Brain microvascular endothelial cell (primary cell): ENCODE results near the gene POLR3C.

Source experiments
- DNase-seq: peaks from one replicate; pipeline ENCODE4 v3.0.0-alpha.2; 2020
- H3K27ac ChIP-seq: fragments of 250-450 bp; sonication (Bioruptor Pico); 2 replicates; pipeline ENCODE4 v1.5.1; 2020; ENCODE audit warnings: mild to moderate bottlenecking, moderate library complexity
- H3K27me3 ChIP-seq: fragments of 250-450 bp; sonication (Bioruptor Pico); replicated peaks from 2 replicates; pipeline ENCODE4 v1.5.1; 2020; ENCODE audit warnings: mild to moderate bottlenecking
- H3K36me3 ChIP-seq: fragments of 250-450 bp; sonication (Bioruptor Pico); replicated peaks from 2 replicates; pipeline ENCODE4 v1.5.1; 2020; ENCODE audit warnings: mild to moderate bottlenecking
- H3K4me3 ChIP-seq: 2 replicates; pipeline ENCODE4 v1.5.1; 2011; ENCODE audit warnings: low read depth, mild to moderate bottlenecking, control low read depth, low read length, moderate library complexity
- CTCF ChIP-seq: IDR thresholded peaks from 2 replicates; pipeline ENCODE4 v1.5.1; 2011; ENCODE audit warnings: low read depth, mild to moderate bottlenecking, moderate library complexity, low read length, control low read depth, inconsistent platforms; ENCODE audit errors: missing control alignments
- in situ Hi-C: cut with HindIII; loops from 2 replicates; pipeline ENCODE4 v1.10.0; 2017; ENCODE audit warnings: low sequenced_read_pairs, low pct_ligation_motif_present

POLR3C gene

DNA sequence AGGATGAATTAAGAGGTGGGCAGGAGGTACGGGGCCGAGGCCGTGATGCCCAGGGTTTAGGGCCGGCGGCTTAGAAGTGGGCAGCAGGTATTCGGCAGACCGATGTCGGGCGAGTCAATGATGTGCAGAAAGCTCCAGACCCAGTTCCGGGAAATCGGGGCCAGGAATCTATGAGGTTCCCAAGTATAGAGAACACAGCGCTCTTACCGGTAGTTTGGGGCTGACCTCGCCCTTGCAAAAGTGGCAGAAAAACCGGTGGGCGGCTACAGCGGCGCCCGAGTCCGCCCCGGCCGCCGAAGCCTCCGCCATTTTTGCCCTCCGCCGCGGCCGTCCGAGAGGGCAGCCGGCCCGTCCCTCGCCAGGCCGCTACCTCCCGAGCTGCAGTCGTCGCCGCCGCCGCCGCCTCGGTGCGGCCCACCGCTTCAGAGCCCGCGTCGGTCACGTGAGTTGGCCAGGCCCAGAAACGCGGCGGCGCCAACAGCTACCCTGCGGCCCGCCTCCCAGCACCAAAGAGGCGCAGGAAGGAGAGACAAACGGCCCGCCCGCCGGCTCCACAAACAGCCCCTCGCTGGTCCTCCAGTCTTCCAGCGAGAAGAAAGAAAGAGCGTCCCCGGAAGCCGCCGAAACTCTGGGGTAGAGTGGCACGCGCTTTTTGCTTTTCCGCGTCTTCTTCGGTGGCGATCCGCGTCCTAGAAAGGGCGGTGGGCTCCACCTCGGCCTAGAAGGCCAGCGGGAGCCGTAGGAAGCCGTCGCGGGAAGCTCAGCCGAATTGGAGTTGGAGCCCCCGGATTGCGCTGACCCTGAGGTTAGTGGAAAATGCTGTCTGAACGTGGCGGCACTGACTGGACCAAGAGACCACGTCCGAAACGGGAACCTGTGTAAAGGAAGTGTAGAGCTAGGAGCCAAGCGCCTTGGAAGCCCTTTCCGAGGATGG, at the start of gene POLR3C, which contains the start of gene RNF115:
Gene POLR3C, plus strand, starts transcription at position 636 of the 934 bp plus-strand sequence. CDS start 1,577 bp downstream, outside the sequence.
Gene RNF115, minus strand, starts transcription at position 531 of the 934 bp plus-strand sequence. Its CDS starts 222 bp downstream, at position 309.
- in situ Hi-C loops: no loop called here
- DNase-seq: peak; percentile 82
- TF ChIP-seq CTCF: no peak
- H3K27ac ChIP-seq: peak within 1 kb of the TSS; percentile 84
- H3K27me3 ChIP-seq: no peaks in the 10 kb centered on the region
- peaks cover 24% of the 10 kb centered on the region for H3K36me3 ChIP-seq
- peak within 1 kb of the TSS; percentile 93 for H3K4me3 ChIP-seq

DNA sequence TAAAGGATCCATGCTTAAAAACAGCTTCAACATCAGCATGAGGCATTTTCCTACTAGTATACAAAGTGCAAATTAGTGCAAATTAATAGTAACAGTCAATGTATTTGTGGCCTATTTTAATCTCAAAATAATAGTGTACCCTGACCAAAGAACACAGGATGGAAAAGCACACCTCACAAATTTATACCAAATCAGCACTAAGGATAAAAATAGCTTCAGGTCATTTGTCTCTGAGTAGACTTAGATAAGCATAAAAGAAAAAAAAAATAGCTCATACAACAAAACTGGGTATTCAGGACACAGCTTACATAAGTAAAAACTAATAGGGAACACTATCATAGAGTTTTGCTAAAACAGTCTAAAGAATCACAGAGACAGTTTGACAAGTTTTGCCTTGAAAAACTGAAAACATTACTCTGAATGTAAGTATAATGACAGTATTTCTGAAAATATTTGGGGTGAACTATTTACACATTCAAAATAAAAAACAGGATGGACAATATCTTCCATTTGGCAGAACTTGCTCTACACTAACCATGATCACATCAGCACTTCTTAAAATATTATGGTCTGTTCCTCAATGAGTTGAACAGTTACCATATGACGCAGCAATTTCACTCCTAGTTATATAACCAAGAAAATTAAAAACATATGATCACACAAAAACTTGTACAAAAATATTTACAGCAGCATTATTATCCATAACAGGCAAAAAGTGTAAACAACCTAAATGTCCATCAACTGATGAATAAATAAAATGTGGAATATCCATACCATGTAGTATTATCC, 46.4 kb upstream of the POLR3C start:
- TF ChIP-seq CTCF: no peak
- in situ Hi-C loops: no loop called here

DNA sequence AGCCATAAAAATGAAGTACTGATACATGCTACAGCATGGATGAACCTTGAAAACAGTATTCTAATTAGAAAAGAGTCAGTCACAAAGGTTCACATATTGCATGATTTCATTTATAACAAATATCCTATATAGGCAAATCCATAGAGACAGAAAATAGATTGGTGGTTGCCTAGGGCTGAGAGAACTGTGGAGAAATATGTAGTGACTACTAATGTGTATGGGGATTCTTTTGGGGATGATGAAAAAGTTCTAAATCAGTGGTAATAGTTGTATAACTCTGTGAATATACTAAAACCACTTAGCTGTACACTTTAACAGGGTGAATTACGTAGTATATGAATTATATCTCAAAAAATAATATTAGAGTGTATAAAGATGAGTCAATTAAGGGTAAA, 45.9 kb upstream of the POLR3C start:
- Histone ChIP-seq H3K4me3 (no peak overlapping the region), H3K36me3 (no peaks in the 10 kb centered on the region), H3K27me3 (no peaks in the 10 kb centered on the region), H3K27ac (no peak overlapping the region)
- no peak for DNase-seq
- in situ Hi-C loops: no loop called here
- no peak for TF ChIP-seq CTCF

More for the DNA sequence above, 46.4 kb upstream of the POLR3C start:
- H3K4me3 ChIP-seq: no peak overlapping the region
- H3K27ac ChIP-seq: no peak overlapping the region
- no peaks in the 10 kb centered on the region for H3K36me3 ChIP-seq
- no peak for DNase-seq
- H3K27me3 ChIP-seq: no peaks in the 10 kb centered on the region

- DNase-seq: peak; percentile 58
- in situ Hi-C loops: no loop called here
- TF ChIP-seq CTCF: no peak
- H3K27ac ChIP-seq: peak overlapping the region; percentile 10
- H3K27me3 ChIP-seq: no peaks in the 10 kb centered on the region
- no peak overlapping the region for H3K4me3 ChIP-seq
- H3K36me3 ChIP-seq: no peaks in the 10 kb centered on the region
Observed at GRCh38 chr1:145782272-145783099, 41.5 kb upstream of the POLR3C start.

DNA sequence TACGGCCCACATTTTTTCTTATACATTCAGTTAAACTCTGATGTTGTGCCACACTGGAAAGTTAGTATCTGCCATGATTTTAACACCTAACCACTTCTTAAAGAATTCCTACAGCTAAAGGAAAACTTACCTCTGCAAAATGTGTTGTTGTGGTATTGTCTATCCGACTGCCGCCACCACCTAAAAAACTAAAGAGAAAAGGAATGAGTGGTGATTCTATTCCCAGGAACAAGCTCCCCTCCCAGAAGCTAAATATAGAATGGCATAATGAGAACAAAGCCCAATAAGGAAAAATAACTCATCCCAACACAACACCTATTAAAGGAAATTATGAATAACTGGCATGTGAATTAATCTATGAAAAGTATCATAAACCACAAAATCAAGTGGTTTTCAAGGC, 39.6 kb upstream of the POLR3C start:
- no peak overlapping the region for H3K4me3 ChIP-seq
- no peaks in the 10 kb centered on the region for H3K36me3 ChIP-seq
- in situ Hi-C loops: no loop called here
- DNase-seq: no peak
- no peaks in the 10 kb centered on the region for H3K27me3 ChIP-seq
- H3K27ac ChIP-seq: no peak overlapping the region
- no peak for TF ChIP-seq CTCF
